Activated T-helper 1 cell treated with Interleukin-2 at 50 U/mL for 16 hours (primary cell): ENCODE results near the gene UBE2L5.
A peak's percentile ranks its signal among the peaks of the same experiment; 100 is the strongest.
"Not testable (repeated sequence)": the region's sequence is repeated elsewhere in the genome, so short reads cannot be mapped to it uniquely, and the experiment has no call there.

ENCODE experiments used
- DNase-seq: peaks from one replicate; pipeline ENCODE4 v3.0.0-alpha.2; 2020; ENCODE audit warnings: low read depth

Gene UBE2L5

DNA sequence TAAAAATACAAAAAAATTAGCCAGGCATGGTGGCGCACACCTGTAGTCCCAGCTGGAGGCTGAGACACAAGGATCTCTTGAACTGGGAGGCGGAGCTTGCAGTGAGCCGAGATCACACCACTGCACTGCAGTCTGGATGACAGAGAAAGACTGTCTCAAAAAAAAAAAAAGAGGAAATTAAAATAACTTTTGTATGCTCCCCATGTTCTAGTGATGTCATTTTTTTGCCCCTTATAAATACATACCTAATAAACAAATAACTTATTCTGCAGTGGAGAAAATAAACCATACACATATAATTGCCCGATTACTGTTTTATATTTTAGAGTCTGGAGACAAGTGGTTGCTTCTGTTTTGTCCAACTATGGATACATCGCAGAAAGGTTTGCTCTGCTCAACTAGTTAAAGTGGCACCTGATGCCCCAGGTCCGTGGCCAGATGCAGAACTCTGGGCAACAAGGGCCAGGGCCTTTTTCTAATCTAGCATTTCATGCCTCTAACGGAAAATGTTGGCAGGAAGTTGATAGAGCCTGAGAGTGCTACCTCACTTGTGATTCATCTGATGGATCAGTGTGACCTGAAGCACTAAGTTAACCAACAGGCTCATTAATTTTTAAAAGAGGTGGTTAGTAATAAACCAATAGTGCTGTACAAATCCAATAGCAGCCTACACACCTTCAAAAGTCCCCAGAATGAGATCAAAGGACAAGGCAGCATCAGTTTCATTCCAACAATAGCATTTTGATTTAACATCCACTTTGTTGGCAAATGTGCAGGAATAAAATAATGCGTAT, 18.8 kb downstream of the UBE2L5 start:
- no peak for DNase-seq

- no peak for DNase-seq
Measured at GRCh38 chr13:30442926-30443325, 20.6 kb downstream of the UBE2L5 start.

- DNase-seq = not testable (repeated sequence)
Measured at GRCh38 chr13:30443491-30443890, 21.2 kb downstream of the UBE2L5 start.

GRCh38 chr13:30443957-30444404, 21.7 kb downstream of the UBE2L5 start:
- DNase-seq = no peak

- DNase-seq = no peak
Measured at GRCh38 chr13:30446126-30446500, 23.8 kb downstream of the UBE2L5 start.

- DNase-seq = no peak
Measured at GRCh38 chr13:30448441-30448840, 26.1 kb downstream of the UBE2L5 start.

GRCh38 chr13:30450066-30450465, 27.8 kb downstream of the UBE2L5 start:
- DNase-seq = no peak

GRCh38 chr13:30451476-30451875, 29.2 kb downstream of the UBE2L5 start:
- not testable (repeated sequence) for DNase-seq

DNA sequence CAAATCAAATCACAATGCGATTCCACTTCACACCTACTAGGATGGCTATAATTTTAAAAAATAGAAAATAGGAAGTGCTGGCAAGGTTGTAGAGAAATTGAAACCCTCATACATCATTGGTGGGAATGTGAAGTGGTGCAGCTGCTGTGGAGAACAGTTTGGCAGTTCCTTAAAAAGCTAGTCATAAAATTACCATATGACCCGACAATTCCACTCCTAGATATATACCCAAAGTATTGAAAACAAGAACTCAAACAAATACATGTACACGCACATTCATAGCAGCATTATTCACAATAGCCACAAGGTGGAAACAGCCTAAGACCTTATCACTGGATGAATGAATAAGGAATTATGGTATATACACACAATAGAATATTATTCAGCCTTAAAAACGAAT, 31.4 kb downstream of the UBE2L5 start:
- no peak for DNase-seq

GRCh38 chr13:30454991-30455390, 32.7 kb downstream of the UBE2L5 start:
- DNase-seq = no peak

- DNase-seq = no peak
Measured at GRCh38 chr13:30456290-30456689, 34.0 kb downstream of the UBE2L5 start.

- no peak for DNase-seq
Measured at GRCh38 chr13:30457306-30457891, 35.1 kb downstream of the UBE2L5 start.

GRCh38 chr13:30461279-30462066, 39.2 kb downstream of the UBE2L5 start:
- DNase-seq = not testable (repeated sequence)

DNA sequence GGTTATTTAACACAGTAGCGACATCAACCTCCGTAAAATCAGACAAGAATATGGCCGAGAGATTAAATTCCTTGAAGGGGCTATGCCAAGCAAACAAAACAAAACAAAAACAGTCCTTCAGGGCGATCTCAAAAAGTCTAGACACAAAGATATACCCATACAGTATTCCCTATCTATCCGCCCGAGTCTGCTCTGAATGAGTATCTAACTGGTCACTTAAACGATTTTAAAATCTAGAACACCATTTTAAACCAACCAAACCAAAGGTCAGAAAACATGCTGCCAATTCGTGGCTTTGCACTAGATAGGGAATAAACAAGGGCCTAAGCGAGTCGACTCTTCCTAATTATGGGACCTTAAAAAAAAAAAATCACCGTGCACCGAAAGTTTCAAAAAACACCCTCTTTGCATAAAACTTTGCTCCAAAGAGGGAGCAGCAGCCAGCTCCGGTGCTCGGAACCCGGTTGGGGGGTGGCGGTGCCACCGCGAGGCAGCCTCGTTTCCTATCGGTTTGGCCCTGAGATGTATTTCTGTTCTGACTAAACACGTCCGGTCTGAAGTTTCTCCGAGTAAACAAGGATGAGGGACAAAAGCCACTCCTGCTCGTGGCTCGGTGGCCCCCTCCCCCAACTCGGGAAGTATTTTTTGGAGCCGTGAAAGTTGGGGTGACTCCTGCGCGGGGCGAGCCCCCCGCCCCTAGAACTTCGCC, 41.6 kb downstream of the UBE2L5 start:
- peak; percentile 60 for DNase-seq

DNA sequence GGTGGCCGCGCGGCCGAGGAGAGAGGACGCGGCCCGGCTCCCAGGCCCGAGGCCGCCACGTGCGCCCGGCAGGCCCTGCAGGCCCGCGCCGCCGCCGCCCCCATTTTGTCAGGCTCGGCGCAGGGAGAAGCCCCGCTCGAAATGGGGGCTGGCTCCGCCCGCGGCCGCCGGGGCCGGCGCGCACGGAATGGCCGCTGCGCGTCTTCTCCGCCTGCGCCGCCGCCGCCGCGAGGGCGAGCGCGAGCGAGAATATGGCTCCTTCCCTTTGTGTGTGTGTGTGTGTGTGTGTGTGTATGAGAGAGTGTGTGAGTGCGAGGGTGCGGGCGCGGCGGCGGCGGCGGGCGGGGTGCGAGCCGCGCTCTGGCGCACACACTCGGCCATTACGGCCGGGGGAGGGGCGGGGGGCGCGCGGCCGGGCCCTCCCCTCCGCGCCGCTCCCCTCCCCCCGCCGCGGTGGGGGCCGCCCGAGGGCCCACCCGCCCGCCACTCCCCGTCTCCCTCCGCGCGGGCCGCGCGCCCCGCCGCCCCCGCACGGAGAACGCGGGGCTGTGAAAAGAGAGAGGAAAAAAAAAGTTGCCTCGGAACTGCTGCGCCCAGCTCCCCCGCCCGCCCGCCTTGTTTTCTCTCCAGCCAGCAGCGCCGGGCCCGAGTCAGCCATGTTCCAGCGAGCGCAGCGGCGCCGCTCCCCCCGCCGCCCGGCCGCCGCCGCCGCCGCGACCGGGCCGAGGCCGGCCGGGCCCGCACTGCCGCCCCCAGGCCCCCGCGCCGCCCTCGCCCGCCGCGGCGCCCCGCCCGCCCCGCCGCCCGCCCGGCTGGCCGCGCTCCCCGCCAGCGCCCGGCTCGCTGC, 42.4 kb downstream of the UBE2L5 start:
- peak; percentile 64 for DNase-seq

- DNase-seq = no peak
Measured at GRCh38 chr13:30465343-30465592, 43.0 kb downstream of the UBE2L5 start.

- peak; percentile 91 for DNase-seq
Measured at GRCh38 chr13:30465593-30466357, 43.5 kb downstream of the UBE2L5 start, which contains the start of gene HMGB1. HMGB1 (minus strand) TSS chr13:30465936; CDS start chr13:30463680, 2,256 bp downstream.

DNA sequence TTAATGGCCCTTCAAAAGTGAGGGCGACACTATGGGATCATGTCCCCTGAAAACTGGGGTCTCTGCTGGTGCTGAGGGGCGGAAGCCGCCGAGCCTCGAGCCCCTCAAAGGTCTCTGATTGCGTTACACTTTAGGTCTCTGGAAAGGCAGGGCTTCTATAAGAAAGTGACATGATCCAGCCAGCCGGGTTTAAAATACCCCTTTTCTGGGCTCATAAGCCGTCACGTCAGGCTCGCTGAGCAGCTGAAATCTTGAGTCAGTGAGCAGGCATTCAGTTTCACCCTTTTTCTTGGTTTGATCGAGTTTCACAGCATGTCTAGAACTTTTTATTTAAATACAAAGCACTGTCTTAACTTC, 44.0 kb downstream of the UBE2L5 start:
- no peak for DNase-seq

- no peak for DNase-seq
Measured at GRCh38 chr13:30466841-30467252, 44.6 kb downstream of the UBE2L5 start.

DNA sequence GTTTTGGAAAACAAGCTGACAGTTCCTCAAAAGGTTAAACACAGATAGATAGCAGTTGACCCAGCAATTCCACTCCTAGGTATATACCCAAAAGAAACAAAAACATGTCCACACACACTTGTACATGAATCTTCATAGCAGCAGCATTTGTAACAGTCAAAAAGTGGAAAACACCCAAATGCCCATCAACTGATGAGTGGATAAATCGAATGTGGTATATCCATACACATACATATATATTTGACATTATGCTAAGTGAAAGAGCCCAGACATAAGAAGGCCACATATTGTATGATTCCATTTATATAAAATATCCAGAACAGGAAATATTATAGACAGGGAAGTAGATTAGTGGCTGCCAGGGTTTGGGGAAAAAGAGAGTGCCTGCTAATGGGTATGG, 51.4 kb downstream of the UBE2L5 start:
- DNase-seq = no peak
